IMR-90 (cell line): ENCODE measurements around the gene LCN10. TPM values are rescaled to one million over a fixed set of nuclear protein-coding genes. Genes with fewer than 3 reads are reported as not detected.

ENCODE experiments used
- ATAC-seq: fragments of 200-7000 bp; cut with Tn5 transposase; 2 replicates; pipeline ENCODE4 v1.9.1; 2020; ENCODE audit warnings: low read depth, mild to moderate bottlenecking, moderate library complexity
- BruUV-seq: library from RNA; stranded (reverse); fragments of 400-500 nt; replicated peaks from 2 replicates; lab custom pipeline; 2021; lab: Mats Ljungman, UMichigan
- CTCF ChIA-PET: fragments of 300-600 bp; formaldehyde crosslinking; extraction: SDS; loops from one replicate; lab custom pipeline; 2021; ENCODE audit warnings: antibody characterized with exemption; lab: Yijun Ruan, JAX
- POLR2A ChIA-PET: fragments of 300-600 bp; sonication (Branson Sonifier 250); formaldehyde crosslinking; loops from one replicate; lab custom pipeline; 2022; ENCODE audit warnings: antibody characterized with exemption; ENCODE audit not compliant: unreplicated experiment; lab: Charles Lee
- DNase-seq: peaks from one replicate; pipeline ENCODE4 v3.0.0; 2013
- H2AFZ ChIP-seq: replicated peaks from 2 replicates; pipeline ENCODE3; 2013; ENCODE audit warnings: low read length, mild to moderate bottlenecking; ENCODE audit not compliant: poor library complexity
- H2AK5ac ChIP-seq: 2 replicates; pipeline ENCODE4 v1.6.1; 2013; ENCODE audit warnings: low read depth, low read length, inconsistent platforms
- H2AK9ac ChIP-seq: replicated peaks from 2 replicates; pipeline ENCODE3; 2013; ENCODE audit warnings: mild to moderate bottlenecking, low read depth, low read length, moderate library complexity; ENCODE audit not compliant: poor library complexity
- H2BK120ac ChIP-seq: 2 replicates; pipeline ENCODE4 v1.6.1; 2013; ENCODE audit warnings: low read depth, low read length, inconsistent platforms
- H2BK15ac ChIP-seq: 3 replicates; pipeline ENCODE4 v1.6.1; 2013; ENCODE audit warnings: low read depth, low read length, inconsistent platforms
- H2BK20ac ChIP-seq: 2 replicates; pipeline ENCODE4 v1.6.1; 2013; ENCODE audit warnings: low read depth, mild to moderate bottlenecking, inconsistent platforms, low read length, moderate library complexity
- H2BK5ac ChIP-seq: 2 replicates; pipeline ENCODE4 v1.6.1; 2013; ENCODE audit warnings: mild to moderate bottlenecking, low read depth, low read length, inconsistent platforms; ENCODE audit not compliant: poor library complexity, severe bottlenecking
- H3K14ac ChIP-seq: replicated peaks from 2 replicates; pipeline ENCODE4 v1.6.1; 2013; ENCODE audit warnings: low read depth, low read length, inconsistent platforms
- H3K18ac ChIP-seq: 2 replicates; pipeline ENCODE4 v1.6.1; 2013; ENCODE audit warnings: low read depth, low read length, control low read depth
- H3K23ac ChIP-seq: 2 replicates; pipeline ENCODE4 v1.6.1; 2013; ENCODE audit warnings: low read depth, low read length, inconsistent platforms
- H3K27ac ChIP-seq: 2 replicates; pipeline ENCODE4 v1.5.1; 2013; ENCODE audit warnings: mild to moderate bottlenecking, control low read depth, low read length; ENCODE audit not compliant: insufficient read depth
- H3K27me3 ChIP-seq: 2 replicates; pipeline ENCODE4 v1.6.1; 2013; ENCODE audit warnings: low read length; ENCODE audit not compliant: control insufficient read depth, insufficient read depth
- H3K36me3 ChIP-seq: 2 replicates; pipeline ENCODE4 v1.6.1; 2013; ENCODE audit warnings: low read length, mixed read lengths; ENCODE audit not compliant: control insufficient read depth, insufficient read depth
- H3K4ac ChIP-seq: 2 replicates; pipeline ENCODE4 v1.6.1; 2013; ENCODE audit warnings: low read depth, low read length, inconsistent platforms
- H3K4me1 ChIP-seq: 2 replicates; pipeline ENCODE4 v1.6.1; 2013; ENCODE audit warnings: low read length, mixed read lengths; ENCODE audit not compliant: control insufficient read depth, insufficient read depth
- H3K4me2 ChIP-seq: 2 replicates; pipeline ENCODE4 v1.6.1; 2013; ENCODE audit warnings: low read depth, mild to moderate bottlenecking, control low read depth, low read length, moderate library complexity
- H3K4me3 ChIP-seq: 2 replicates; pipeline ENCODE4 v1.5.1; 2013; ENCODE audit warnings: low read depth, mild to moderate bottlenecking, control low read depth, low read length, moderate library complexity; ENCODE audit not compliant: insufficient read depth
- H3K56ac ChIP-seq: 2 replicates; pipeline ENCODE4 v1.6.1; 2013; ENCODE audit warnings: low read length, inconsistent platforms; ENCODE audit not compliant: insufficient read depth; ENCODE audit errors: extremely low read depth
- H3K79me1 ChIP-seq, 2 experiments: 2 replicates each; pipeline ENCODE4 v1.6.1; 2013; ENCODE audit warnings: low read length in 2 of 2, inconsistent platforms in 1 of 2, low read depth in 1 of 2
- H3K9ac ChIP-seq: 2 replicates; pipeline ENCODE4 v1.6.1; 2013; ENCODE audit warnings: low read depth, low read length, control low read depth
- H3K9me1 ChIP-seq: 2 replicates; pipeline ENCODE4 v1.6.1; 2013; ENCODE audit warnings: low read length, inconsistent platforms; ENCODE audit not compliant: insufficient read depth
- H3K9me3 ChIP-seq: 2 replicates; pipeline ENCODE4 v1.6.1; 2013; ENCODE audit warnings: low read length; ENCODE audit not compliant: control insufficient read depth, insufficient read depth
- H4K20me1 ChIP-seq: 2 replicates; pipeline ENCODE4 v1.6.1; 2013; ENCODE audit warnings: low read length, inconsistent platforms; ENCODE audit not compliant: insufficient read depth
- H4K5ac ChIP-seq: 2 replicates; pipeline ENCODE4 v1.6.1; 2013; ENCODE audit warnings: mild to moderate bottlenecking, low read depth, low read length, control low read depth
- H4K8ac ChIP-seq, 2 experiments: 2 replicates each; pipeline ENCODE4 v1.6.1; 2013; ENCODE audit warnings: low read depth in 2 of 2, low read length in 2 of 2, control low read depth in 1 of 2, inconsistent platforms in 1 of 2
- H4K91ac ChIP-seq: 2 replicates; pipeline ENCODE4 v1.6.1; 2013; ENCODE audit warnings: low read depth, low read length, inconsistent platforms; ENCODE audit not compliant: insufficient read depth
- BHLHE40 ChIP-seq: fragments of 150-350 bp; IDR thresholded peaks from 2 replicates; pipeline ENCODE4 v1.6.1; 2016; ENCODE audit warnings: mild to moderate bottlenecking, low read depth, low read length
- MAZ ChIP-seq: IDR thresholded peaks from 2 replicates; pipeline ENCODE4 v1.6.1; 2012; ENCODE audit warnings: low read depth, mild to moderate bottlenecking, low read length, improper control_type of control experiment, moderate library complexity, borderline replicate concordance
- POLR2A ChIP-seq: IDR thresholded peaks from 2 replicates; pipeline ENCODE4 v1.6.1; 2012; ENCODE audit warnings: mild to moderate bottlenecking, low read depth, low read length
- WGBS, 2 experiments: methylation state at CpG; one replicate each; pipeline versions ENCODE4 v1.1.5 to v1.1.7; 2013; ENCODE audit warnings: missing lambda C conversion rate in 2 of 2; ENCODE audit not compliant: insufficient read length in 1 of 2; ENCODE audit errors: extremely low coverage in 2 of 2; 5-methylcytosine and 5-hydroxymethylcytosine counted together
- dilution Hi-C: fragments of 300-500 bp; cut with HindIII; formaldehyde crosslinking; loops from one replicate; pipeline ENCODE4 v1.14.3; 2018; ENCODE audit warnings: low sequenced_read_pairs; ENCODE audit not compliant: unreplicated experiment
- in situ Hi-C: fragments of 300-500 bp; cut with MboI; formaldehyde crosslinking; loops from 3 replicates; pipeline ENCODE4 v1.14.3; 2019; ENCODE audit warnings: low sequenced_read_pairs, inconsistent platforms, mixed read lengths
- intact Hi-C: fragments of 100-400 bp; cut with micrococcal nuclease; formaldehyde crosslinking; loops from 2 replicates; pipeline ENCODE4 v1.10.0; 2022
- polyA plus RNA-seq, 3 experiments: library from polyadenylated mRNA; depleted of rRNA; stranded (reverse); fragments of >200 nt; gene quantifications; 2 replicates each; pipeline ENCODE4 v1.2.3, GENCODE V29; 2012; ENCODE audit warnings: low replicate concordance in 1 of 3
- total RNA-seq: library from RNA; depleted of rRNA; stranded (reverse); fragments of >200 nt; gene quantifications from 2 replicates; pipeline ENCODE4 v1.2.3, GENCODE V29; 2012
- TF ChIP-seq, protein P1 (sequence below): fragments of 150-350 bp; IDR thresholded peaks from 2 replicates; pipeline ENCODE4 v1.6.1; 2017; ENCODE audit warnings: mild to moderate bottlenecking, antibody characterized with exemption, low read length, low read depth

Gene LCN10
- total and polyA plus RNA-seq, 2 of the 4 experiments (the other 2 are of a cell fraction) = not detected

DNA sequence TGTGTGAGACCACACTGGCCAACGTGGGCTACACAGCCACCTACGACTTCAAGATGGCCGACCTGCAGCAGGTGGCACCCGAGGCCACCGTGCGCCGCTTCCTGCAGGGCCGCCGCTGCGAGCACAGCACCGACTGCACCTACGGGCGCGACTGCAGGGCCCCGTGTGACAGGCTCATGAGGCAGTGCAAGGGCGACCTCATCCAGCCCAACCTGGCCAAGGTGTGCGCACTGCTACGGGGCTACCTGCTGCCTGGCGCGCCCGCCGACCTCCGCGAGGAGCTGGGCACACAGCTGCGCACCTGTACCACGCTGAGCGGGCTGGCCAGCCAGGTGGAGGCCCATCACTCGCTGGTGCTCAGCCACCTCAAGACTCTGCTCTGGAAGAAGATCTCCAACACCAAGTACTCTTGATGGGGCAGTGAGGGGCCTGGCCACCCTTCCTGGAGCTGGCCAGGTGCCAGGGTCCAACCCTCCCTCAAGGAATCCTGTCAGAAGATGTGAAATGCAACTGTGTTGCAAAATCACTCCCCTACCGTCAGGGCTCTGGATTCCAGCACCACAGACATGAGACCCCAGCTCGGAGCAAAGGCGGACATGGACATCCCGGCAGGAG is 19.3 kb downstream of the LCN10 start:
- no peak overlapping the region for H3K4ac ChIP-seq
- H4K5ac ChIP-seq = no peak overlapping the region
- H3K4me1 ChIP-seq = peaks cover 21% of the 10 kb centered on the region
- no peak overlapping the region for H3K14ac ChIP-seq
- no peak overlapping the region for H3K4me3 ChIP-seq
- H3K27ac ChIP-seq = no peak overlapping the region
- ATAC-seq = no peak
- no peak overlapping the region for H2BK120ac ChIP-seq
- H2BK20ac ChIP-seq = no peak overlapping the region
- no peak overlapping the region for H3K4me2 ChIP-seq
- H2BK15ac ChIP-seq = no peak overlapping the region
- H3K36me3 ChIP-seq = peaks cover 51% of the 10 kb centered on the region
- no peak overlapping the region for H2AK9ac ChIP-seq
- H3K79me1 ChIP-seq = peaks cover 11 to 53% of the 10 kb centered on the region in 2 experiments
- H3K18ac ChIP-seq = no peak overlapping the region
- peaks cover 19% of the 10 kb centered on the region for H3K9me1 ChIP-seq
- no peak overlapping the region for H2AFZ ChIP-seq
- H2BK5ac ChIP-seq = no peak overlapping the region
- H4K8ac ChIP-seq = no peak overlapping the region
- in situ Hi-C loops (no loop called here), dilution Hi-C loops (no loop called here), intact Hi-C loops (no loop called here)
- CTCF ChIA-PET = no interaction called here
- DNase-seq = no peak
- H4K20me1 ChIP-seq = peaks cover 81% of the 10 kb centered on the region
- WGBS, 2 experiments = 95% methylated on average over 24 of the region's 32 CpGs; no CpG with 5 or more reads in 1 of the 2 experiments
- no peak overlapping the region for H2AK5ac ChIP-seq
- no peak for TF ChIP-seq BHLHE40
- TF ChIP-seq, protein P1, sequence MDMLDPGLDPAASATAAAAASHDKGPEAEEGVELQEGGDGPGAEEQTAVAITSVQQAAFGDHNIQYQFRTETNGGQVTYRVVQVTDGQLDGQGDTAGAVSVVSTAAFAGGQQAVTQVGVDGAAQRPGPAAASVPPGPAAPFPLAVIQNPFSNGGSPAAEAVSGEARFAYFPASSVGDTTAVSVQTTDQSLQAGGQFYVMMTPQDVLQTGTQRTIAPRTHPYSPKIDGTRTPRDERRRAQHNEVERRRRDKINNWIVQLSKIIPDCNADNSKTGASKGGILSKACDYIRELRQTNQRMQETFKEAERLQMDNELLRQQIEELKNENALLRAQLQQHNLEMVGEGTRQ = no peak
- TF ChIP-seq MAZ = no peak
- TF ChIP-seq POLR2A = no peak
- H3K9me3 ChIP-seq = no peaks in the 10 kb centered on the region
- no peaks in the 10 kb centered on the region for H3K27me3 ChIP-seq
- H4K91ac ChIP-seq = no peak overlapping the region
- POLR2A ChIA-PET = no interaction called here
- BruUV-seq = no TSS peak
- no peak overlapping the region for H3K23ac ChIP-seq
- no peak overlapping the region for H3K9ac ChIP-seq
- H3K56ac ChIP-seq = no peak overlapping the region
